ENCODE measurements around the gene RELN. TPM values are rescaled to one million over a fixed set of nuclear protein-coding genes. Genes with fewer than 3 reads are reported as not detected.

The RELN gene
- total RNA-seq, 4 donors from 2014 or later, result 2.5 to 10.1 (median 6.5) TPM

- intact Hi-C loops (cut with DNase I), result no loop called here
- WGBS, result 72% methylated on average over 3 of the region's 3 CpGs
- TF ChIP-seq CTCF (IDR thresholded peaks at IDR 0.05), result no peak
- no peak for TF ChIP-seq EP300 (IDR thresholded peaks at IDR 0.05)
- no peak for TF ChIP-seq POLR2AphosphoS5 (IDR thresholded peaks at IDR 0.05)
- TF ChIP-seq POLR2A (IDR thresholded peaks at IDR 0.05; ENCODE audit: low read depth), result no peak
- no peak for DNase-seq (ENCODE audit: extremely low spot score)
- Histone ChIP-seq H3K27ac (replicated peaks in 1 of 4) (no peak overlapping the region), H3K9me3 (no peaks in the 10 kb centered on the region), H3K36me3 (no peaks in the 10 kb centered on the region), H3K4me3 (no peak overlapping the region), H3K27me3 (no peaks in the 10 kb centered on the region), H3K4me1 (no peaks in the 10 kb centered on the region)
Observed at GRCh38 chr7:103937680-103938079, 51.8 kb downstream of the RELN start.

- H3K27ac ChIP-seq (replicated peaks in 1 of 4), result no peak overlapping the region
- intact Hi-C loops (cut with DNase I), result no loop called here
- DNase-seq (ENCODE audit: extremely low spot score), result no peak
Observed at GRCh38 chr7:103936558-103936957, 52.9 kb downstream of the RELN start.

GRCh38 chr7:103934508-103934907, 55.0 kb downstream of the RELN start:
- WGBS, result 0% methylated on average over 1 of the region's 1 CpG
- no peaks in the 10 kb centered on the region for H3K36me3 ChIP-seq
- no peaks in the 10 kb centered on the region for H3K27me3 ChIP-seq
- no peaks in the 10 kb centered on the region for H3K9me3 ChIP-seq
- no peak for DNase-seq (ENCODE audit: extremely low spot score)
- TF ChIP-seq POLR2A (IDR thresholded peaks at IDR 0.05; ENCODE audit: low read depth), result no peak
- TF ChIP-seq CTCF (IDR thresholded peaks at IDR 0.05), result no peak
- TF ChIP-seq EP300 (IDR thresholded peaks at IDR 0.05), result no peak
- H3K4me1 ChIP-seq, result no peaks in the 10 kb centered on the region
- intact Hi-C loops (cut with DNase I), result no loop called here
- H3K27ac ChIP-seq (replicated peaks in 1 of 4), result no peak overlapping the region
- H3K4me3 ChIP-seq, result no peak overlapping the region

More at GRCh38 chr7:103936558-103936957, 52.9 kb downstream of the RELN start:
- Histone ChIP-seq H3K4me3 (no peak overlapping the region), H3K36me3 (no peaks in the 10 kb centered on the region), H3K9me3 (no peaks in the 10 kb centered on the region), H3K27me3 (no peaks in the 10 kb centered on the region), H3K4me1 (no peaks in the 10 kb centered on the region)
- WGBS, result 87% methylated on average over 2 of the region's 2 CpGs
- TF ChIP-seq EP300 (IDR thresholded peaks at IDR 0.05) (no peak), CTCF (IDR thresholded peaks at IDR 0.05) (no peak), POLR2AphosphoS5 (IDR thresholded peaks at IDR 0.05) (no peak), POLR2A (IDR thresholded peaks at IDR 0.05; ENCODE audit: low read depth) (no peak)

- intact Hi-C loops (cut with DNase I), result no loop called here
- H3K27ac ChIP-seq (replicated peaks in 1 of 4), result no peak overlapping the region
- no peak overlapping the region for H3K4me3 ChIP-seq
- H3K36me3 ChIP-seq, result no peaks in the 10 kb centered on the region
- WGBS, result 23% methylated on average over 2 of the region's 2 CpGs
- no peaks in the 10 kb centered on the region for H3K27me3 ChIP-seq
- TF ChIP-seq CTCF (IDR thresholded peaks at IDR 0.05), result no peak
- TF ChIP-seq EP300 (IDR thresholded peaks at IDR 0.05), result no peak
- no peak for TF ChIP-seq POLR2AphosphoS5 (IDR thresholded peaks at IDR 0.05)
- no peak for TF ChIP-seq POLR2A (IDR thresholded peaks at IDR 0.05; ENCODE audit: low read depth)
- H3K4me1 ChIP-seq, result no peaks in the 10 kb centered on the region
- no peak for DNase-seq (ENCODE audit: extremely low spot score)
- H3K9me3 ChIP-seq, result no peaks in the 10 kb centered on the region
Observed at GRCh38 chr7:103932389-103932788, 57.1 kb downstream of the RELN start.

GRCh38 chr7:103929901-103930311, 59.6 kb downstream of the RELN start:
- peak; percentile 55 for DNase-seq (ENCODE audit: extremely low spot score)
- Histone ChIP-seq H3K4me1 (no peaks in the 10 kb centered on the region), H3K27ac (replicated peaks in 1 of 4) (no peak overlapping the region), H3K4me3 (no peak overlapping the region), H3K9me3 (no peaks in the 10 kb centered on the region), H3K36me3 (no peaks in the 10 kb centered on the region), H3K27me3 (no peaks in the 10 kb centered on the region)
- WGBS, result 80% methylated on average over 1 of the region's 1 CpG
- TF ChIP-seq EP300 (IDR thresholded peaks at IDR 0.05), result no peak
- no peak for TF ChIP-seq POLR2AphosphoS5 (IDR thresholded peaks at IDR 0.05)
- TF ChIP-seq POLR2A (IDR thresholded peaks at IDR 0.05; ENCODE audit: low read depth), result no peak
- TF ChIP-seq CTCF (IDR thresholded peaks at IDR 0.05), result no peak
- intact Hi-C loops (cut with DNase I), result no loop called here
